WTC11 (cell line): ENCODE results near the gene WSCD1. TPM values are rescaled to one million over a fixed set of nuclear protein-coding genes. Genes with fewer than 3 reads are reported as not detected.

ENCODE experiments used
- ATAC-seq: fragments of 200-7000 bp; cut with Tn5 transposase; 2 replicates; pipeline ENCODE4 v1.10.0; 2021; ENCODE audit warnings: mild to moderate bottlenecking, moderate library complexity
- CTCF ChIA-PET: fragments of 300-600 bp; sonication (Branson Sonifier 250); formaldehyde crosslinking; loops from one replicate; lab custom pipeline; 2021; ENCODE audit warnings: antibody characterized with exemption; lab: Charles Lee
- POLR2A ChIA-PET: fragments of 350-600 bp; sonication (Branson Sonifier 250); formaldehyde crosslinking; loops from one replicate; lab custom pipeline; 2021; ENCODE audit warnings: antibody characterized with exemption; lab: Charles Lee
- DNase-seq: peaks from one replicate; pipeline ENCODE4 v3.0.0; 2021; ENCODE audit warnings: low spot score
- H3K27ac Mint-ChIP-seq: 2 replicates; pipeline ENCODE4 v1.8.0; 2021; ENCODE audit warnings: mixed read lengths
- H3K27me3 Mint-ChIP-seq: 2 replicates; pipeline ENCODE4 v1.8.0; 2021; ENCODE audit warnings: low read depth, mild to moderate bottlenecking, moderate library complexity, mixed read lengths
- H3K36me3 Mint-ChIP-seq: 2 replicates; pipeline ENCODE4 v1.8.0; 2021; ENCODE audit warnings: mixed read lengths
- H3K4me1 Mint-ChIP-seq: 2 replicates; pipeline ENCODE4 v1.8.0; 2022; ENCODE audit warnings: mixed read lengths
- H3K4me3 Mint-ChIP-seq: 2 replicates; pipeline ENCODE4 v1.8.0; 2021; ENCODE audit warnings: mild to moderate bottlenecking, moderate library complexity, mixed read lengths
- H3K9me3 Mint-ChIP-seq: 2 replicates; pipeline ENCODE4 v1.8.0; 2021; ENCODE audit warnings: mixed read lengths
- FOXJ3 ChIP-seq: sonication (generic); formaldehyde crosslinking; IDR thresholded peaks from 2 replicates; pipeline ENCODE4 v1.9.0; 2021; ENCODE audit warnings: missing genetic modification reagents, mild to moderate bottlenecking, borderline replicate concordance
- JUN ChIP-seq: sonication (generic); formaldehyde crosslinking; IDR thresholded peaks from 2 replicates; pipeline ENCODE4 v1.8.0; 2023; ENCODE audit warnings: mild to moderate bottlenecking, missing genetic modification reagents
- MXD4 ChIP-seq: fragments of 250-450 bp; sonication (Bioruptor Pico); IDR thresholded peaks from 2 replicates; pipeline ENCODE4 v1.8.0; 2021; ENCODE audit warnings: mild to moderate bottlenecking, moderate library complexity, borderline replicate concordance
- NFE2L1 ChIP-seq: sonication (generic); formaldehyde crosslinking; IDR thresholded peaks from 2 replicates; pipeline ENCODE4 v1.8.1; 2023; ENCODE audit warnings: missing genetic modification reagents
- NR2C2 ChIP-seq: sonication (generic); formaldehyde crosslinking; IDR thresholded peaks from 2 replicates; pipeline ENCODE4 v1.8.0; 2022; ENCODE audit warnings: mild to moderate bottlenecking, missing genetic modification reagents
- TEAD1 ChIP-seq: sonication (generic); formaldehyde crosslinking; IDR thresholded peaks from 2 replicates; pipeline ENCODE4 v1.8.0; 2022; ENCODE audit warnings: mild to moderate bottlenecking, missing genetic modification reagents
- ZNF396 ChIP-seq: fragments of 250-450 bp; sonication (Bioruptor Pico); IDR thresholded peaks from 2 replicates; pipeline ENCODE4 v1.8.0; 2021; ENCODE audit warnings: mild to moderate bottlenecking, moderate library complexity, borderline replicate concordance
- total RNA-seq: library from RNA; stranded (reverse); gene quantifications from 3 replicates; pipeline ENCODE4 v1.2.3, GENCODE V29; 2021
- TF ChIP-seq, protein P1 (sequence below): sonication (generic); formaldehyde crosslinking; IDR thresholded peaks from 2 replicates; pipeline ENCODE4 v1.8.1; 2023; ENCODE audit warnings: mild to moderate bottlenecking, moderate library complexity, missing genetic modification reagents
- TF ChIP-seq, protein P2 (sequence below): fragments of 250-450 bp; sonication (Bioruptor Pico); conservative IDR thresholded peaks from 2 replicates; pipeline ENCODE4 v1.9.0; 2021; ENCODE audit warnings: mild to moderate bottlenecking
- TF ChIP-seq, protein P3 (sequence below): sonication (generic); formaldehyde crosslinking; IDR thresholded peaks from 2 replicates; pipeline ENCODE4 v1.8.1; 2022; ENCODE audit warnings: mild to moderate bottlenecking, moderate library complexity, missing genetic modification reagents
- TF ChIP-seq, protein P4 (sequence below): fragments of 200-600 bp; IDR thresholded peaks from 2 replicates; pipeline ENCODE4 v1.8.0; 2022; ENCODE audit warnings: antibody characterized with exemption
- TF ChIP-seq, protein P5 (sequence below): sonication (generic); formaldehyde crosslinking; IDR thresholded peaks from 2 replicates; pipeline ENCODE4 v1.8.1; 2022; ENCODE audit warnings: low read depth, missing genetic modification reagents, borderline replicate concordance
- TF ChIP-seq, protein P6 (sequence below): sonication (generic); formaldehyde crosslinking; IDR thresholded peaks from 2 replicates; pipeline ENCODE4 v1.8.1; 2023; ENCODE audit warnings: mild to moderate bottlenecking, missing genetic modification reagents

The WSCD1 gene
- total RNA-seq, 1 experiment from 2014 or later: 57.5 TPM

DNA sequence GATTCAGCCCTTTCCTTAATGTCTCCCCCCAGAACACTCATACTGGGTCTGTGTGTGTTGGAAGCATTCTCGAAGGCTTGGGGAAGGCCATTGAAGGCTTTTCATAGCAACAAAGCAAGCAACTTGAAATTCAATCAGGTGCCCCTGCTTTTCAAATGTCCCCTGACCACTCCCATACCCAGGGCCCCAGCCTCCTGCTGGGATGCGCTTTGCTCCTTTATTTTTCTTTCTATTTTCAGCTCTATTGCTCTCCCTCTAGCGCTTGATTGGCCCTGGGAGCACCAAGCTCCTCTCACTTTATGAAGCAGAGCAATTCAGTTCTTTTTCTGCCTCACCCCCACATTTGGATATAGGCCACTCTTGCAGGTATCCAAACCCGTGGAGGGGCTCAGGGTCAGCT is 92.0 kb downstream of the WSCD1 start (continued):
- TF ChIP-seq NFE2L1 (CRISPR knock-in tag) (no peak), MXD4 (CRISPR knock-in tag) (no peak), ZNF396 (CRISPR knock-in tag) (no peak), NR2C2 (no peak), JUN (CRISPR knock-in tag) (no peak)
- TF ChIP-seq, protein P1, sequence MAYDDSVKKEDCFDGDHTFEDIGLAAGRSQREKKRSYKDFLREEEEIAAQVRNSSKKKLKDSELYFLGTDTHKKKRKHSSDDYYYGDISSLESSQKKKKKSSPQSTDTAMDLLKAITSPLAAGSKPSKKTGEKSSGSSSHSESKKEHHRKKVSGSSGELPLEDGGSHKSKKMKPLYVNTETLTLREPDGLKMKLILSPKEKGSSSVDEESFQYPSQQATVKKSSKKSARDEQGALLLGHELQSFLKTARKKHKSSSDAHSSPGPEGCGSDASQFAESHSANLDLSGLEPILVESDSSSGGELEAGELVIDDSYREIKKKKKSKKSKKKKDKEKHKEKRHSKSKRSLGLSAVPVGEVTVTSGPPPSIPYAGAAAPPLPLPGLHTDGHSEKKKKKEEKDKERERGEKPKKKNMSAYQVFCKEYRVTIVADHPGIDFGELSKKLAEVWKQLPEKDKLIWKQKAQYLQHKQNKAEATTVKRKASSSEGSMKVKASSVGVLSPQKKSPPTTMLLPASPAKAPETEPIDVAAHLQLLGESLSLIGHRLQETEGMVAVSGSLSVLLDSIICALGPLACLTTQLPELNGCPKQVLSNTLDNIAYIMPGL (CRISPR knock-in tag): no peak
- TF ChIP-seq, protein P2, sequence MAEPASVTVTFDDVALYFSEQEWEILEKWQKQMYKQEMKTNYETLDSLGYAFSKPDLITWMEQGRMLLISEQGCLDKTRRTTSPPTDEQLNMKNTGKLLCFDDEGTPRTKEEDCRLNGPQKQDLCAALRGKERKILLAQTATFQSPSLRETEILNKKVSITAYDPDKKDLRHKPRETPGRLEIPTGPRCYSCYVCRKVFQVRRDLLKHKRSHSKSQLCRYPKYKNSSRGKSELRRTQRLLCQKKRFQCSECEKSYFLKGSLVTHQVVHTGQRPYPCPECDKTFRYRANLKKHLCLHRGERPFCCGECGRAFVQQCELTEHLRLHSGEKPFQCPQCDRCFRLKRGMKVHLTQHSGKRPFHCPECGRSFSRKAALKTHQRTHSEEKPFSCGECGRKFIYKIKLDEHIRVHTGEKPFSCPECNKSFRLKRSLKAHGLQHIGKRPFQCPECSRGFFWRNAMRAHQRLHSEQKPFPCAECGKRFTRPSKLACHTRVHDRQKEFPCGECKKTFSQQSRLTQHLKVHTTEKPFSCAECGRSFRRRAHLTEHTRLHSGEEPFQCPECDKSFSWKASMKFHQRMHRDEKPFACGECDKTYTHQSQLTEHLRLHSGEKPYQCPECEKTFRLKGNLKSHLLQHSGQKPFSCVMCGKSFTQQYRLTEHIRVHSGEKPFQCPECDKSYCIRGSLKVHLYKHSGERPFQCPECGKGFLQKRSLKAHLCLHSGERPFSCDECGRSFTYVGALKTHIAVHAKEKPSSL: no peak
- TF ChIP-seq, all 79 proteins: peak for 0

DNA sequence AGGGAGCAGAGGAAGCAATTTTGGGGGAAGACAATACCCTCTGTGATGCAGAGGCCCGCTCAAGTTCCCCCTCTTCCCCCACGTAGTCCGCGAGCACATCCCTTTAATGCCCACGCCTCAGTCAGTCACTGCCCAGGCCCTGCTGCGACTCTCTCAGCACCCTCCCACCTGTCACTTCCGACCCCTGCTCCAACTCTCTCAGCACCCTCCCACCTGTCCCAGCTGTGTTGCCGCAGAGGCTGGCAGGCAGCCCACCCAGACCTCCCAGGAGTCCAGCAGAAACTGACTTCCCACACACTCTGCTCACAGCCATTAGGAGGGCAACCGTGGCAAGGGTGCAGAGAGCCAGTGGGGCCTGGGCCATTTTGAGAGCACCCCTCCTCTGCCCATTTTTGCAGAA is 92.7 kb downstream of the WSCD1 start:
- Mint-ChIP-seq H3K27me3 (no peaks in the 10 kb centered on the region), H3K4me1 (peaks cover 47% of the 10 kb centered on the region), H3K9me3 (no peaks in the 10 kb centered on the region), H3K27ac (peak overlapping the region; percentile 55), H3K36me3 (no peaks in the 10 kb centered on the region), H3K4me3 (peak overlapping the region; percentile 12; the same call in 1 of the 2 replicates)
- no peak for TF ChIP-seq NFE2L1 (CRISPR knock-in tag)
- TF ChIP-seq, protein P3, sequence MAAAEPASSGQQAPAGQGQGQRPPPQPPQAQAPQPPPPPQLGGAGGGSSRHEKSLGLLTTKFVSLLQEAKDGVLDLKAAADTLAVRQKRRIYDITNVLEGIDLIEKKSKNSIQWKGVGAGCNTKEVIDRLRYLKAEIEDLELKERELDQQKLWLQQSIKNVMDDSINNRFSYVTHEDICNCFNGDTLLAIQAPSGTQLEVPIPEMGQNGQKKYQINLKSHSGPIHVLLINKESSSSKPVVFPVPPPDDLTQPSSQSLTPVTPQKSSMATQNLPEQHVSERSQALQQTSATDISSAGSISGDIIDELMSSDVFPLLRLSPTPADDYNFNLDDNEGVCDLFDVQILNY (CRISPR knock-in tag): no peak
- TF ChIP-seq, protein P1 (CRISPR knock-in tag): no peak
- no peak for TF ChIP-seq FOXJ3 (CRISPR knock-in tag)
- TF ChIP-seq, protein P4, sequence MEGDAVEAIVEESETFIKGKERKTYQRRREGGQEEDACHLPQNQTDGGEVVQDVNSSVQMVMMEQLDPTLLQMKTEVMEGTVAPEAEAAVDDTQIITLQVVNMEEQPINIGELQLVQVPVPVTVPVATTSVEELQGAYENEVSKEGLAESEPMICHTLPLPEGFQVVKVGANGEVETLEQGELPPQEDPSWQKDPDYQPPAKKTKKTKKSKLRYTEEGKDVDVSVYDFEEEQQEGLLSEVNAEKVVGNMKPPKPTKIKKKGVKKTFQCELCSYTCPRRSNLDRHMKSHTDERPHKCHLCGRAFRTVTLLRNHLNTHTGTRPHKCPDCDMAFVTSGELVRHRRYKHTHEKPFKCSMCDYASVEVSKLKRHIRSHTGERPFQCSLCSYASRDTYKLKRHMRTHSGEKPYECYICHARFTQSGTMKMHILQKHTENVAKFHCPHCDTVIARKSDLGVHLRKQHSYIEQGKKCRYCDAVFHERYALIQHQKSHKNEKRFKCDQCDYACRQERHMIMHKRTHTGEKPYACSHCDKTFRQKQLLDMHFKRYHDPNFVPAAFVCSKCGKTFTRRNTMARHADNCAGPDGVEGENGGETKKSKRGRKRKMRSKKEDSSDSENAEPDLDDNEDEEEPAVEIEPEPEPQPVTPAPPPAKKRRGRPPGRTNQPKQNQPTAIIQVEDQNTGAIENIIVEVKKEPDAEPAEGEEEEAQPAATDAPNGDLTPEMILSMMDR: no peak
- TF ChIP-seq, protein P5, sequence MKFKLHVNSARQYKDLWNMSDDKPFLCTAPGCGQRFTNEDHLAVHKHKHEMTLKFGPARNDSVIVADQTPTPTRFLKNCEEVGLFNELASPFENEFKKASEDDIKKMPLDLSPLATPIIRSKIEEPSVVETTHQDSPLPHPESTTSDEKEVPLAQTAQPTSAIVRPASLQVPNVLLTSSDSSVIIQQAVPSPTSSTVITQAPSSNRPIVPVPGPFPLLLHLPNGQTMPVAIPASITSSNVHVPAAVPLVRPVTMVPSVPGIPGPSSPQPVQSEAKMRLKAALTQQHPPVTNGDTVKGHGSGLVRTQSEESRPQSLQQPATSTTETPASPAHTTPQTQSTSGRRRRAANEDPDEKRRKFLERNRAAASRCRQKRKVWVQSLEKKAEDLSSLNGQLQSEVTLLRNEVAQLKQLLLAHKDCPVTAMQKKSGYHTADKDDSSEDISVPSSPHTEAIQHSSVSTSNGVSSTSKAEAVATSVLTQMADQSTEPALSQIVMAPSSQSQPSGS (CRISPR knock-in tag): no peak
- TF ChIP-seq TEAD1: no peak
- TF ChIP-seq, protein P6, sequence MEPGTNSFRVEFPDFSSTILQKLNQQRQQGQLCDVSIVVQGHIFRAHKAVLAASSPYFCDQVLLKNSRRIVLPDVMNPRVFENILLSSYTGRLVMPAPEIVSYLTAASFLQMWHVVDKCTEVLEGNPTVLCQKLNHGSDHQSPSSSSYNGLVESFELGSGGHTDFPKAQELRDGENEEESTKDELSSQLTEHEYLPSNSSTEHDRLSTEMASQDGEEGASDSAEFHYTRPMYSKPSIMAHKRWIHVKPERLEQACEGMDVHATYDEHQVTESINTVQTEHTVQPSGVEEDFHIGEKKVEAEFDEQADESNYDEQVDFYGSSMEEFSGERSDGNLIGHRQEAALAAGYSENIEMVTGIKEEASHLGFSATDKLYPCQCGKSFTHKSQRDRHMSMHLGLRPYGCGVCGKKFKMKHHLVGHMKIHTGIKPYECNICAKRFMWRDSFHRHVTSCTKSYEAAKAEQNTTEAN: no peak
- ChIA-PET CTCF (interaction anchor here (1.0 to 2.1 kb wide), 3 partner anchors 94 to 457 kb away, joined by 3 to 6 read pairs (median 6); no protein-coding TSS in a partner anchor), POLR2A (no interaction called here)
- ATAC-seq (peak; percentile 32), DNase-seq (no peak)
